ENCODE results near the gene CYLD.

DNA sequence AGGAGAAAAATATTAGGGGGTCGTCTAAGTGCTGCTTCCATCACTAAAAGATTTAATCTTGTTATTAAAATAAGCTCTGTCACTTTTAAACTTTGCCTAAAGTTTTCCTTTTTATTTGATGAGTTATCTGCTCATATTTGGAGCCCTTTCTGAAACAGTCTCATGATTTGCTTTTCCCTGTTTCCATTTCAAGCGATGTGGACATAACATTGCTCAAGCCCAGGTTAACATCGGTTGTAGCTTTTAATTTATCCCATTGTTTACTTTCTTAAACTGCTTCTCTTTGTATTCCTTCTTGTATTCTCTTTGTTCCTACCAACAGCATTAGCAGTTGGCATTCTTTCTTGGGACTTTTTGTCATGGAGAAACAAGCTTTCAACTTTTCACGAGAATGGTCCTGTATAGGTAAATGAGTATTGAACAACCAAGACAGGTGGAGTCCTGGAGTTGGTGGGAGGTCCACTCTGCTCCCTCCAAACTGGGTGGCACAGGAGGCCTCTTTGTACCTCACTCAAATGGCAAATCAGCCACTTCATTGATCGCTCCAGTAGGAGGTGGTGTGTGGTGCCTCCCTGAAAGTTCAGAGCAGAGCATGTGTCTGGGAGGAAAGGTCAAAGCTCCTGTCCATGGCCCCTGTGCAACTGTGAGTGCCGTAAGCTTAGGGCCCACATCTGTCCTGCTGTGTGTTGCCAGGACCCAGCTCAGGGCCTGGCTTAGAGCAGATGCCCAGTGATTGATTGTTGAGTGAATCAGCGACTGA, 107.0 kb downstream of the CYLD start:
- TF ChIP-seq, protein P1, sequence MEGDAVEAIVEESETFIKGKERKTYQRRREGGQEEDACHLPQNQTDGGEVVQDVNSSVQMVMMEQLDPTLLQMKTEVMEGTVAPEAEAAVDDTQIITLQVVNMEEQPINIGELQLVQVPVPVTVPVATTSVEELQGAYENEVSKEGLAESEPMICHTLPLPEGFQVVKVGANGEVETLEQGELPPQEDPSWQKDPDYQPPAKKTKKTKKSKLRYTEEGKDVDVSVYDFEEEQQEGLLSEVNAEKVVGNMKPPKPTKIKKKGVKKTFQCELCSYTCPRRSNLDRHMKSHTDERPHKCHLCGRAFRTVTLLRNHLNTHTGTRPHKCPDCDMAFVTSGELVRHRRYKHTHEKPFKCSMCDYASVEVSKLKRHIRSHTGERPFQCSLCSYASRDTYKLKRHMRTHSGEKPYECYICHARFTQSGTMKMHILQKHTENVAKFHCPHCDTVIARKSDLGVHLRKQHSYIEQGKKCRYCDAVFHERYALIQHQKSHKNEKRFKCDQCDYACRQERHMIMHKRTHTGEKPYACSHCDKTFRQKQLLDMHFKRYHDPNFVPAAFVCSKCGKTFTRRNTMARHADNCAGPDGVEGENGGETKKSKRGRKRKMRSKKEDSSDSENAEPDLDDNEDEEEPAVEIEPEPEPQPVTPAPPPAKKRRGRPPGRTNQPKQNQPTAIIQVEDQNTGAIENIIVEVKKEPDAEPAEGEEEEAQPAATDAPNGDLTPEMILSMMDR (tag by site-specific recombination; IDR thresholded peaks at IDR 0.05), result no peak
- TF ChIP-seq SP2 (tag by site-specific recombination; IDR thresholded peaks at IDR 0.05) (no peak), ZSCAN23 (tag by site-specific recombination; IDR thresholded peaks at IDR 0.05) (no peak), HOXC10 (CRISPR knock-in tag; IDR thresholded peaks at IDR 0.05) (no peak), ZNF274 (IDR thresholded peaks at IDR 0.05; ENCODE audit: low read length) (no peak), ZNF274 (tag by site-specific recombination; IDR thresholded peaks at IDR 0.05; ENCODE audit: borderline replicate concordance) (no peak), MEIS1 (CRISPR knock-in tag; IDR thresholded peaks at IDR 0.05; ENCODE audit: borderline replicate concordance) (no peak)
- TF ChIP-seq, protein P2, sequence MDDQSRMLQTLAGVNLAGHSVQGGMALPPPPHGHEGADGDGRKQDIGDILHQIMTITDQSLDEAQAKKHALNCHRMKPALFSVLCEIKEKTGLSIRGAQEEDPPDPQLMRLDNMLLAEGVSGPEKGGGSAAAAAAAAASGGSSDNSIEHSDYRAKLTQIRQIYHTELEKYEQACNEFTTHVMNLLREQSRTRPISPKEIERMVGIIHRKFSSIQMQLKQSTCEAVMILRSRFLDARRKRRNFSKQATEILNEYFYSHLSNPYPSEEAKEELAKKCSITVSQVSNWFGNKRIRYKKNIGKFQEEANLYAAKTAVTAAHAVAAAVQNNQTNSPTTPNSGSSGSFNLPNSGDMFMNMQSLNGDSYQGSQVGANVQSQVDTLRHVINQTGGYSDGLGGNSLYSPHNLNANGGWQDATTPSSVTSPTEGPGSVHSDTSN (CRISPR knock-in tag; IDR thresholded peaks at IDR 0.05), result no peak
- TF ChIP-seq, protein P3, sequence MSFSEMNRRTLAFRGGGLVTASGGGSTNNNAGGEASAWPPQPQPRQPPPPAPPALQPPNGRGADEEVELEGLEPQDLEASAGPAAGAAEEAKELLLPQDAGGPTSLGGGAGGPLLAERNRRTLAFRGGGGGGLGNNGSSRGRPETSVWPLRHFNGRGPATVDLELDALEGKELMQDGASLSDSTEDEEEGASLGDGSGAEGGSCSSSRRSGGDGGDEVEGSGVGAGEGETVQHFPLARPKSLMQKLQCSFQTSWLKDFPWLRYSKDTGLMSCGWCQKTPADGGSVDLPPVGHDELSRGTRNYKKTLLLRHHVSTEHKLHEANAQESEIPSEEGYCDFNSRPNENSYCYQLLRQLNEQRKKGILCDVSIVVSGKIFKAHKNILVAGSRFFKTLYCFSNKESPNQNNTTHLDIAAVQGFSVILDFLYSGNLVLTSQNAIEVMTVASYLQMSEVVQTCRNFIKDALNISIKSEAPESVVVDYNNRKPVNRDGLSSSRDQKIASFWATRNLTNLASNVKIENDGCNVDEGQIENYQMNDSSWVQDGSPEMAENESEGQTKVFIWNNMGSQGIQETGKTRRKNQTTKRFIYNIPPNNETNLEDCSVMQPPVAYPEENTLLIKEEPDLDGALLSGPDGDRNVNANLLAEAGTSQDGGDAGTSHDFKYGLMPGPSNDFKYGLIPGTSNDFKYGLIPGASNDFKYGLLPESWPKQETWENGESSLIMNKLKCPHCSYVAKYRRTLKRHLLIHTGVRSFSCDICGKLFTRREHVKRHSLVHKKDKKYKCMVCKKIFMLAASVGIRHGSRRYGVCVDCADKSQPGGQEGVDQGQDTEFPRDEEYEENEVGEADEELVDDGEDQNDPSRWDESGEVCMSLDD (tag by site-specific recombination; IDR thresholded peaks at IDR 0.05), result no peak
- TF ChIP-seq, protein P4, sequence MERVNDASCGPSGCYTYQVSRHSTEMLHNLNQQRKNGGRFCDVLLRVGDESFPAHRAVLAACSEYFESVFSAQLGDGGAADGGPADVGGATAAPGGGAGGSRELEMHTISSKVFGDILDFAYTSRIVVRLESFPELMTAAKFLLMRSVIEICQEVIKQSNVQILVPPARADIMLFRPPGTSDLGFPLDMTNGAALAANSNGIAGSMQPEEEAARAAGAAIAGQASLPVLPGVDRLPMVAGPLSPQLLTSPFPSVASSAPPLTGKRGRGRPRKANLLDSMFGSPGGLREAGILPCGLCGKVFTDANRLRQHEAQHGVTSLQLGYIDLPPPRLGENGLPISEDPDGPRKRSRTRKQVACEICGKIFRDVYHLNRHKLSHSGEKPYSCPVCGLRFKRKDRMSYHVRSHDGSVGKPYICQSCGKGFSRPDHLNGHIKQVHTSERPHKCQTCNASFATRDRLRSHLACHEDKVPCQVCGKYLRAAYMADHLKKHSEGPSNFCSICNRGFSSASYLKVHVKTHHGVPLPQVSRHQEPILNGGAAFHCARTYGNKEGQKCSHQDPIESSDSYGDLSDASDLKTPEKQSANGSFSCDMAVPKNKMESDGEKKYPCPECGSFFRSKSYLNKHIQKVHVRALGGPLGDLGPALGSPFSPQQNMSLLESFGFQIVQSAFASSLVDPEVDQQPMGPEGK (tag by site-specific recombination; IDR thresholded peaks at IDR 0.05), result no peak

All from HEK293 (cell line).